Forelimb muscle (tissue), 1 donor: ENCODE results near the gene BBIP1. TPM values are rescaled to one million over a fixed set of nuclear protein-coding genes. Genes with fewer than 3 reads are reported as not detected.

ENCODE experiments used
- DNase-seq: peaks from one replicate; pipeline ENCODE4 v3.0.0-alpha.2; 2013; ENCODE audit warnings: low read depth
- polyA plus RNA-seq: library from polyadenylated mRNA; unstranded; fragments of 120-200 nt; gene quantifications from one replicate; pipeline ENCODE4 v1.2.1, GENCODE V29; 2013; ENCODE audit not compliant: insufficient read length

The BBIP1 gene, protein sequence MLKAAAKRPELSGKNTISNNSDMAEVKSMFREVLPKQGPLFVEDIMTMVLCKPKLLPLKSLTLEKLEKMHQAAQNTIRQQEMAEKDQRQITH
- polyA plus RNA-seq, result 23.9 TPM

- peak; percentile 100 for DNase-seq
Observed at GRCh38 chr10:110918643-110919348, at the start of gene BBIP1. TSS of gene BBIP1 (minus strand) at chr10:110919180. CDS start at chr10:110918157, 1,023 bp downstream.

DNA sequence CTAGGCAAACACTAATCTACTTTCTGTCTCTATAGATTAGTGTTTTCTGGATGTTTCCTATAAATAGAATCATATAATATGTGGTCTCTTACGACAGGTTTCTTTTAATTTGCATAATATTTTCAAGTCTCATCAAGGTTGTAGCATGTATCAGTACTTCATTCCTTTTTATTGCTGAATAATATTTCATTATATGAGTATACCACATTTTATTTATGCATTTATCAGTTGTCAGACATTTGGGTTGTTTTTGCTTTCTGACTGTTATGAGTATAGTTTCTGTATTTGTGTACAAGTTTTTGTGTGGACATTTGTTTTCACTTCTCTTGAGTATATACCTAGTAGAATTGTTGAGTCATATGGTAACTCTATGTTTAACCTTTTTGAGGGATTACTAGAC is 48.7 kb upstream of the BBIP1 start:
- no peak for DNase-seq

GRCh38 chr10:110967009-110967630 is 48.1 kb upstream of the BBIP1 start:
- DNase-seq, result no peak

- DNase-seq, result no peak
Observed at GRCh38 chr10:110966146-110966545, 47.2 kb upstream of the BBIP1 start.

DNA sequence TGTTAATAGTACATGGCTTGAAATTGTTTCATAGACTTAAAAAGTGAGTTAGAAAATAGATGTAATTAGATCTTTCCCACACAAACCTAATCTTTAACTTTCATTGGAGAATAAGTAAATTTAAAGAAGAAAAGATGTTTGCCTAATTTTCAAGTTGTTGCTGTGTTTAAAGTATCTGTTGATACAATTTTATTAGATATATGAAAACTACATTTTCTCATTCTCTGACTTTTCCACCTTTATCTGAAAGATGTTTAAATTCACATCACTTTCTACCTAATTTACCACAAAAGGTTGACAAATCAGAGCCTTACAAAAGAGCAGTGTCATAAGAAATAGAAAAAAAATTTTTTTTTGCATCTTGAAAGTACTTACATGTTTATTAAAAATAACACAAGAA is 46.2 kb upstream of the BBIP1 start:
- DNase-seq, result no peak

DNA sequence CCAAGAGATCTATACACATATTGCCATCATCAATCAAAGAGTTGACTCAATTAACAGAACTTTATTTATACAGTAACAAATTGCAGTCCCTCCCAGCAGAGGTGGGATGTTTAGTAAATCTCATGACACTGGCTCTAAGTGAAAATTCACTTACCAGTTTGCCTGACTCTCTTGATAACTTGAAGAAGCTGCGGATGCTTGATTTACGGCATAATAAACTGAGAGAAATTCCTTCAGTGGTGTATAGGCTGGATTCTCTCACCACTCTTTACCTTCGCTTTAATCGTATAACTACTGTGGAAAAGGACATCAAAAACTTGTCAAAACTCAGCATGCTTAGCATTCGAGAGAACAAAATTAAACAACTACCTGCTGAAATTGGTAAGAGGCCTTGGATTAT is 45.7 kb upstream of the BBIP1 start:
- no peak for DNase-seq

DNA sequence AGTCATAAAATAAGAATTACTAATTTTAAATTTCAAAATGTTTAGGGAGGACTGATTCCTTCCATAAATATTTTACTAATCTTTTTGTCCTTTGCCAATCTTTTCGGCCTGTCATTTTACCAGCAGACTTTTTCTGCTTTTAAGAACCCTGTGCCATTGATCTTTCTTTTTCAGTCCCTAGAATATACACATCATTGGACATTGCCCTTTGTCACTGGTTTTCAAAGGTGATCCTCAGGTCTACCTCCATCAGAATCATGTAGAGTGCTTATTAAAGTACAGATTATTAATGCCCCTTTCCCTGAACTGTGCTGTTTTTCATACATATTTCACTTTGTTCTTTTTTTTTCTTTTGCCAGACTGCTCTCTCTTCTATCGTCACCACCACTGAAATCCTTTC is 44.2 kb upstream of the BBIP1 start:
- DNase-seq, result no peak

DNA sequence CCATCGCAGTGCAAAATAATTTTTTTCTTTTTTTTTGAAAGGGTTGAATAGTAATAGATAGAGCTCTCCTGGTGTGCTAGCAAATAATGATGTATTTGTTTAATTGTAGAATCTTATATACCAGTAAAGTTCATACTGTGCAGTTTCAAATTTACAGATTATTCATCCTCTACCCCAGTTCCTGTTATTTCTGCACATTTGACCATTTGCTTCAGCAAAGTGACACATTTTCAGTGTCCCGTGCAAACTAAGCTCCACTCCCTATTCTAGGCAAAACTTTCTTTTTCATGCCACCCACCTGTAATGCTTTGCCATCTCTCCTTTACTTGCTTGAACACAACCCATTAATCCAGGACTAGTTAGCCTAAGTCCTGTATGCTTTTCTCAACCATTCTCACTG is 43.5 kb upstream of the BBIP1 start:
- DNase-seq, result no peak

DNA sequence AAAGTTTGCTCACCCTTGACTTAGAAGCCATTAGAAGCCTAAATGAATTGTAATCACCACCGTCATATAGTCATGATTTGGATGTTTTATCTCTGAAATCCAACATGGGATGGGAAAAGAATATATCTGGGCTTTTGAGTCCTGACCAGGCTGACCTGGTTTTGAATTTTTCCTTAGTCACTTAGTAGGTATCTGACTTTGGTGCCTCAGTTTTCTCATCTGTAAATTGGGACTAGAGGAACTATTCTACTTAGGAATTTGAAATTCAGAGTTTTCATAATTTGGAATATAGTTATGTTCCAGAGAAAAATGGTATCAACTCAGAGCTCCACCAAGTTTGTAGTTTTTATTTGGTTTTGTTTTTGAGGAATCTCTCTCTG is 41.3 kb upstream of the BBIP1 start:
- no peak for DNase-seq

GRCh38 chr10:110959379-110960332 is 40.7 kb upstream of the BBIP1 start:
- no peak for DNase-seq

- no peak for DNase-seq
Observed at GRCh38 chr10:110957606-110958005, 38.6 kb upstream of the BBIP1 start.

GRCh38 chr10:110951381-110951780 is 32.4 kb upstream of the BBIP1 start:
- no peak for DNase-seq

- no peak for DNase-seq
Observed at GRCh38 chr10:110947061-110947595, 28.1 kb upstream of the BBIP1 start.

GRCh38 chr10:110946496-110946895 is 27.5 kb upstream of the BBIP1 start:
- DNase-seq, result no peak

GRCh38 chr10:110944792-110945396 is 25.9 kb upstream of the BBIP1 start:
- no peak for DNase-seq

DNA sequence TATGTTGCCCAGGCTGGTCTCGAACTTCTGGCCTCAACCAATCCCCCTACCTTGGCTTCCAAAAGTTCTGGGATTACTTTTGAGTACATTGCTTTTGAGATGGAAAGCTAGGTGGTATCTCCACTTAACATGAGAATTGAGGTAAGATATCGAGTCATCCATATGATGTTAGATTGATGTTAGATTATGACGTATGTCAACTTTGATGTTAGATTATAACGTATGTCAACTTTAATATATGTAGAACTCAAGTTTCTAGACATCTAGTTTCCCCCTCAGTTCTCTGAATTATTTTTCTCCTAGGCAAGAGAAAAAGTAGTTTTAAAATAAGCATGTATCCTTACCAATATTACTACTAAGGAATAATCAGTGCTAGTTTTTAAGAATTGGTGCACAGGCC is 20.4 kb upstream of the BBIP1 start:
- DNase-seq, result no peak

DNA sequence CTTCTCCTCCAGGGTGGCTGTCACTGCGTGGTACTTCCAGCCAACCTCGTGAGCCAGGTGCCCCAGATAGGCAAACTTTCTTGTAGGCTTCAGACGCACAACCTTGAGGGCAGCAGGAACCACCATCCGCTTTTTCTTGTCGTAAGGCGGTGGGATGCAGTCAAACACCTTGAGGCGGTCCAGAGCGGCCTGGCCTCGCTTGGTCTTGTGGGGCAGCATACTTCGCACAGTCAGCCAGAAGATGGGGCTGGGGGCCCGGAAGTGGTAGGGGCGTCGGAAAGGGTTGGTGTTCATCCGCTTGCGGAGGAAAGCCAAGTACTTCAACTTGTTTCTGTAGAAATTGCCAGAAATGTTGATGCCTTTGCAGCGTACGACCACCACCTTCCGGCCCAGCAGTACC is 17.8 kb upstream of the BBIP1 start:
- no peak for DNase-seq

DNA sequence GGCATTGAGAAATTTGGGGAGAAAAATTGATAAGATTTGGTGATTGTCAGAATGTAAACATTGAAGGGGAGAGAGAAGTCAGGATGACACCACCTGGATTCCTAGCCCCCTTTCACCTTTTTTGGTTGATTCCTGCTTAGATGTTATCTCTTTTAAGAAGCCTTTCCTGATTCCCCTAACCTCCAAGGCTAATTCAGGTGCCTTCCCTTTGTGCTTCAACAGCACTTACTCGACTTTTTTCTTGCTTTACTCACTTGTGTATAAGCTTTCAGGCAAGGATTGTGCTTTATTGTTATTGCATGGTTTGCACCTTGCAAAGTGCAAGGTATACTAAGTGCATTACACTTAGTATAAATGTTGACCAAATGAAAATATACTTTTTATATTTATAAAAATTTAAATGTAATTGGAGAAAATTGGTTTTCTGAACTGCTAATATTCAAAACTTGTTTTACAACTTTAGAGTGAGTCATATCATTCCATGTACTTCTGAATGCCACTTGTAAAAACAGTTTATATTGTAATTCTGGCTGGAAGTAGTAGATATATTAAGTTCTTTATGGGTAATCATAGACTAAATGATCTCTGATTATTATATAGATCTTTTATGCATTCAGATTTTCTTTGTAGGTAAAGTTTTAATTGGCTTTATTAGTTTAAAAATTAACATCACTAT is 13.7 kb upstream of the BBIP1 start:
- no peak for DNase-seq

DNA sequence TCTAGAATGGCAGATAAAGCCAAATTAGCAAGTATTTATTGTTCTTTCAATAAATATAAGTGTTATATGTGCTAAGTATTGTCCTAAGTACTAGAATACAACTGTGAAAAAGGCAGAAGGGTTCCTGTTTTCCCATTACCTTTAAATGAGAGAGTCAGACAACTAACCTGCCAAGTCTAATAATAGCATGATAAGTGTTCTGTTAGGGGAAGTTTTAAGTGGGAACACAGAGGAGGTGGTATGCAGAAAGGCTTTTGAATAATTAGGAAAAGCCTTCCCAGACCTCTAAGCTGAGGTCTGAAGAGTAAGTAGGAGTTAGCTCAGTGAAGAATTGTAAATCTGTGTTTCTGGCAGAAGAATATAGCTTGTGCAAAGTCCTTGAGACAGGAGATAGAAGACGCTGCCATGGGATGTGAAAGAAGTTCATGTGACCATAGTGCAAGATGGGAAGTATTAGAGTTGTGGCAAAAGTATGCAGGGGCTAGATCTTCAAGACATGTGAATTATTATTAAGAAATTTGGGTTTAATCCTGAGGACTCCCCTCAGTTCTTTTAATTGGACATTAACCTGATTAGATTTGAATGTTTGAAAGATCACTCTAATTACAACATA is 12.9 kb upstream of the BBIP1 start:
- no peak for DNase-seq

DNA sequence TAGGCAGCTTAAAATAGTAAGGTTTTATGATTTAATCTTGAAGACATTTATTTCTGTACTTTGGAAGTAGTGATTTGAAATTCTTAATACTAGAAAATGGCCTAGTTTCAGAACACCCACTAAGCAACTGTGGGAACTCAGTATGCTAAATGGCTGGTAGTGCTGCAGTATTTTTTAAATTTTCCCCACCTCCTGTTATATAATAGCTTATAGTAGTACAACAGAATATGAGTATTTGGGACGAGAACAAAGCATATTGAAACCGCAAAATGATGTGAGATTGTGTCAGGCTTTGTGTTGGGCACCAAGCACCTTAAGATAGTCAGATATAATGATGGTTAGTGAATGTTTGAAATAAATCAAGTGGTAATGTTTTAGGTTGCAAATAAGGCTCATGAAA is 8.5 kb upstream of the BBIP1 start:
- no peak for DNase-seq
